Left lung (tissue), 10 donors: ENCODE results near the gene SRP14. TPM values are rescaled to one million over a fixed set of nuclear protein-coding genes. Genes with fewer than 3 reads are reported as not detected.

Source experiments
- ATAC-seq: fragments of 200-7000 bp; cut with Tn5 transposase; one replicate; pipeline ENCODE4 v1.9.1; 2020; ENCODE audit warnings: moderate library complexity
- DNase-seq, 4 donors: peaks; one replicate each; pipeline ENCODE4 v3.0.0-alpha.2; 2013 to 2020
- H3K27ac ChIP-seq, 2 donors: fragments of 200-600 bp; sonication (generic) in 1 of 2; one replicate each; pipeline versions ENCODE4 v1.5.0 to v1.8.0; 2020 to 2021
- H3K27me3 ChIP-seq, 2 donors: fragments of 200-600 bp; sonication (generic) in 1 of 2; one replicate each; pipeline versions ENCODE4 v1.5.0 to v1.8.0; 2020 to 2021
- H3K36me3 ChIP-seq, 2 donors: fragments of 200-600 bp; sonication (generic) in 1 of 2; one replicate each; pipeline versions ENCODE4 v1.5.0 to v1.8.0; 2020 to 2021
- H3K4me1 ChIP-seq, 2 donors: fragments of 200-600 bp; one replicate each; pipeline ENCODE4 v1.8.0; 2021
- H3K4me3 ChIP-seq, 2 donors: fragments of 200-600 bp; sonication (generic) in 1 of 2; one replicate each; pipeline versions ENCODE4 v1.5.0 to v1.8.0; 2020 to 2021; ENCODE audit warnings: mild to moderate bottlenecking in 1 of 2
- H3K9me3 ChIP-seq, 2 donors: fragments of 200-600 bp; sonication (generic) in 1 of 2; one replicate each; pipeline versions ENCODE4 v1.5.0 to v1.8.0; 2020 to 2021
- CTCF ChIP-seq, 2 donors: fragments of 200-600 bp; sonication (generic) in 1 of 2; IDR thresholded peaks; one replicate each; pipeline versions ENCODE4 v1.5.0 to v1.8.0; 2021; ENCODE audit warnings: antibody characterized with exemption in 2 of 2
- intact Hi-C, 2 donors: fragments of 100-400 bp; cut with DNase I; formaldehyde crosslinking; loops; one replicate each; pipeline versions ENCODE4 v1.11.2 to v1.14.2; 2022
- polyA plus RNA-seq, 6 donors: library from polyadenylated mRNA; unstranded; fragments of 120-200 nt; gene quantifications; one replicate each; pipeline ENCODE4 v1.2.1, GENCODE V29; 2013; ENCODE audit not compliant: insufficient read length in 6 of 6
- total RNA-seq, 2 donors: library from RNA; stranded (reverse); fragmentation: NEBNext Ultra II Directional; extraction: Animal tissue kit (Norgen Biotek cat#: 25700); gene quantifications; one replicate each; pipeline ENCODE4 v1.2.1, GENCODE V29; 2021
- donor health status: DM: no; HTN: yes; CAD: no.
- donor health status: DM: no; HTN: no; CAD: no.

The SRP14 gene
- total and polyA plus RNA-seq, 8 donors, result 159 to 541 (median 505) TPM

GRCh38 chr15:40034186-40034946 lies 4.6 kb downstream of the SRP14 start:
- H3K4me1 ChIP-seq, result peaks cover 6 to 24% of the 10 kb centered on the region in 2 donors
- ATAC-seq, result no peak
- peaks cover 7 to 80% of the 10 kb centered on the region in 2 donors for H3K36me3 ChIP-seq
- no peaks in the 10 kb centered on the region for H3K27me3 ChIP-seq
- TF ChIP-seq CTCF (IDR thresholded peaks at IDR 0.05), result no peak
- no peak for DNase-seq
- intact Hi-C loops, result no loop called here
- no peak overlapping the region for H3K4me3 ChIP-seq
- H3K27ac ChIP-seq, result no peak overlapping the region
- no peaks in the 10 kb centered on the region for H3K9me3 ChIP-seq

GRCh38 chr15:40032125-40032839 lies 6.7 kb downstream of the SRP14 start:
- TF ChIP-seq CTCF (IDR thresholded peaks at IDR 0.05), result no peak
- DNase-seq (no peak), ATAC-seq (no peak)
- Histone ChIP-seq H3K4me1 (peaks cover 0 to 11% of the 10 kb centered on the region in 2 donors), H3K9me3 (no peaks in the 10 kb centered on the region), H3K27ac (peak overlapping the region in 1 of 2 donors; percentile 33), H3K27me3 (no peaks in the 10 kb centered on the region), H3K4me3 (no peak overlapping the region), H3K36me3 (peaks cover 7 to 98% of the 10 kb centered on the region in 2 donors)
- intact Hi-C loops, result no loop called here

GRCh38 chr15:40031300-40031699 lies 7.7 kb downstream of the SRP14 start:
- no peak overlapping the region for H3K27ac ChIP-seq

GRCh38 chr15:40029979-40030893 lies 8.7 kb downstream of the SRP14 start:
- H3K36me3 ChIP-seq, result peaks cover 4 to 95% of the 10 kb centered on the region in 2 donors
- peak overlapping the region in 1 of 2 donors; percentile 42 for H3K27ac ChIP-seq
- no peaks in the 10 kb centered on the region for H3K4me1 ChIP-seq
- H3K27me3 ChIP-seq, result no peaks in the 10 kb centered on the region
- no peaks in the 10 kb centered on the region for H3K9me3 ChIP-seq
- no peak overlapping the region for H3K4me3 ChIP-seq
- no peak for DNase-seq
- intact Hi-C loops, result no loop called here
- ATAC-seq, result peak; percentile 54
- TF ChIP-seq CTCF (IDR thresholded peaks at IDR 0.05), result peak; percentile 16 to 29

More at GRCh38 chr15:40031300-40031699, 7.7 kb downstream of the SRP14 start:
- ATAC-seq (no peak), DNase-seq (no peak)
- intact Hi-C loops, result no loop called here
- TF ChIP-seq CTCF (IDR thresholded peaks at IDR 0.05), result no peak
- Histone ChIP-seq H3K4me3 (no peak overlapping the region), H3K9me3 (no peaks in the 10 kb centered on the region), H3K36me3 (peaks cover 7 to 95% of the 10 kb centered on the region in 2 donors), H3K27me3 (no peaks in the 10 kb centered on the region), H3K4me1 (peaks cover 0 to 2% of the 10 kb centered on the region in 2 donors)
